GM19239 (cell line): ENCODE measurements around the gene COQ7.

ENCODE experiments used
- DNase-seq: peaks from one replicate; pipeline ENCODE4 v3.0.0; 2011; ENCODE audit warnings: low spot score; ENCODE audit not compliant: insufficient read length
- FAIRE-seq: peaks from 2 replicates; lab custom pipeline; 2011; peaks lifted over from hg19 to GRCh38; lab: Jason Lieb, UNC

COQ7 gene

GRCh38 chr16:19085679-19086200 is 18.3 kb downstream of the COQ7 start:
- DNase-seq: no peak
- no peak for FAIRE-seq

DNA sequence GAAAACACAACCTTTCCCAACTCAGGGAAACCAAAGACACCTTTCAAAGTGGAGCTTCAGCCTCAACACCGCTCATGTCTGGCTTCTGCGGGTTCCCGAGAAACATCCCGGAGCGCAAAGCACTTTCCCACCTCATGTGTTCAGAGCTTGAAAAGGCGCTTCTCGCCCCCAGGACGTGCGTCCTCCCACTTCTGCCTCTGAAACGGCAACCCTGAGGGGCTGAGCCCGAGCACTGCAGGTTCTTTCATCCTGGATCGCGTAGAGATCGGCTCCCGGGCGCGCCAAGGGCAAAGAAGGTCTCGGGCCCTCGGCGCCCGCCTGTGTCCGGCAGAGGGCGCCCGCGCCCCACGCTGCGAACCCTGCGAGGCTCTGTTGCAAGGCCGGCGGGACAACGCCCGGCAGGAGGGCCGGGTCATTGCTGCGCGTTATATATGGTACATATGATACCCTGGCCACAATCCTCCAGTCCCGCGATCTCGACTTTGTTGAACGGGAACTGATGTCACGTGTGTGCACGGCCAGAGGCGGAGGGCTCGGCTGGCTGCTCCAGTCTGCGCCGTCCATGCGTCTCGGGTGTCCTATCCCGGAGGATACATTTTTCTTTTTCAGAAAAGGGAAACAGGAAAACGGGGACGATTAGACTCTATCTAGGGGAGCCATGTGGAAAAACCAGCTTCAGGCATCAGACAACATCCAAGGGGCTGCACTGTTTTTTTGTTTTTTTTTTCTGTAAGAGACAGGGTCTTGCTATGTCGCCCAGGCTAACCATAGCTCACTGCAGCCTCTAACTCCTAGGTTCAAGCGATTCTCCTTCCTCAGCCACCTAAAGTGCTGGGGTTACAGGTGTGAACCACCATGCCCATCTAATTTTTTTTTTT is 19.1 kb downstream of the COQ7 start:
- peak; percentile 78 for FAIRE-seq
- peak; percentile 74 for DNase-seq

- DNase-seq: no peak
- no peak for FAIRE-seq
Measured at GRCh38 chr16:19088341-19088916, 21.0 kb downstream of the COQ7 start.

DNA sequence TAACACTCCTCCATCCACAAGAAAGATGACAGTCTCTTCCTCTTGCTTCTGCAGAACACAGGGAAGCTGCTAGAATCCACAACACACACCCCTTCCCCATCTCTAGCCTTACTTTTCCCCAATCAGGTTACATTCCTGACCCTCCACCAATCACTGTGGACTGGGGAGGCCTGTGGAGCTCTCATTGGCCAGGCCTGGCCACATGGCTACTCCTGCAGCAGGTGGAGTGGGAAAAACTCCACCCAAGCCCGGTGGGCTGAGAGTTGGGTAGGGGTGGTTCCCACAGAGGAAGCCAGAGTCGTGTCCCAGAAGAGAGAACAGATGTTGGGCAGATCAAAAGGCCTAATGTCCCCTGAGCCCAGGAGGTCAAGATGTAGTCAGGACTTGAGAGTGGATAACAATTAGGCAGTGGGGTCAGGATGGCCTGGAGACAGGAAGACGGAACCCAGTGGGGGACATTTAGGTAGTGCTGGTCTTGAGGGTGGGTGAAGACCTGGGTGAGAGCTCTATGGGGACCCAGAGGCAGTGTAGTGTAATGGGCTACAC is 22.1 kb downstream of the COQ7 start:
- DNase-seq (no peak), FAIRE-seq (no peak)

DNA sequence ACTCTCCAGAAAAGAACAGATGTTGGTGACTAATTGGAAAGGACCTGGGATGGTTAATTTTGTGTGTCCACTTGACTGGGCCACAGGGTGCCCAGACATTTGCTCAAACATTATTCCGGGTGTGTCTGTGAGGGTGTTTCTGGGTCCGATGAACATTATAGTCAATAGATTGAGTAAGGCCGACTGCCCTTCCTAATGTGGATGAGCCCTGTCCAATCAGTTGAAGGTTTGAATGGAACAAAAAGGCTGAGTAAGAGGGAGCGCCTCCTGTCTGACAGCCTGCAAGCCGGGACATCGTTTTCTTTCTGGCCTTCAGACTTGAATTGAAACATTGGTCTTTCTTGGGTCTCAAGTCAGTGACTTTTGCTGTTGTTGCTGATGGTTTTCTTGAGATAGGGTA is 23.5 kb downstream of the COQ7 start:
- FAIRE-seq (no peak), DNase-seq (no peak)

DNA sequence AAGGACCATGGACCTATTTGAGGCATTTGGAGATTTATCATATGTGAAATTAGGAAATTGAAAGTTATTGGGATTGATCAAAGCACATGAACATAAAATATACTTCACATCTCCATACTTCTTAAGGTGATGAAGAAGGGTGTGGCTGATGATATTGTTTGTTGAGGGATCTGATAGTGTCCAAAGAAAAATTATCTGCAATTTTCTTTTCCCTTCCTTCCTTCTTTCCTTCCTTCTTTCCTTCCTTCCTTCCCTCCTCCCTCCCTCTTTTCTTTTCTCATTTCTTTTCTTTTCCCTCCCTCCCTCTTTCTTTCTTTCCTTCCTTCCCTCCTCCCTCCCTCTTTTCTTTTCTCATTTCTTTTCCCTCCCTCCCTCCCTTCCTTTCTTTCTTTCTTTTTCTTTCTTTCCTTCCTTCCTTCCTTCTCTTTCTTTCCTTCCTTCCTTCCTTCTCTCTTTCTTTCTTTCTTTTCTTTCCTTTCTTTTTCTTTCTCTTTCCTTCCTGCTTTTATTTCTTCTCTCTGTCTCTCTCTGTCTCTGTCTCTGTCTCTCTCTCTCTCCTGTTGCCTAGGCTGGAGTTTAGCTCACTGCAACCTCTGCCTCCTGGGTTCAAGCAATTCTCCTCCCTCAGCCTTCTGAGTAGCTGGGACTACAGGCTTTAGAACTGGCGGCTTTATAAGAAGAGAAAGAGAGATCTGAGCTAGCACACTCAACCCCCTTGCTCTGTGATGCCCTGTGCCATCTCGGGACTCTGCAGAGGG is 25.4 kb downstream of the COQ7 start:
- DNase-seq: no peak
- FAIRE-seq: no peak

GRCh38 chr16:19093631-19094541 is 26.5 kb downstream of the COQ7 start:
- no peak for FAIRE-seq
- DNase-seq: no peak

GRCh38 chr16:19094542-19095365 is 27.3 kb downstream of the COQ7 start:
- FAIRE-seq (peak; percentile 81), DNase-seq (no peak)

GRCh38 chr16:19095654-19096053 is 28.2 kb downstream of the COQ7 start:
- DNase-seq: no peak
- FAIRE-seq: peak; percentile 54

DNA sequence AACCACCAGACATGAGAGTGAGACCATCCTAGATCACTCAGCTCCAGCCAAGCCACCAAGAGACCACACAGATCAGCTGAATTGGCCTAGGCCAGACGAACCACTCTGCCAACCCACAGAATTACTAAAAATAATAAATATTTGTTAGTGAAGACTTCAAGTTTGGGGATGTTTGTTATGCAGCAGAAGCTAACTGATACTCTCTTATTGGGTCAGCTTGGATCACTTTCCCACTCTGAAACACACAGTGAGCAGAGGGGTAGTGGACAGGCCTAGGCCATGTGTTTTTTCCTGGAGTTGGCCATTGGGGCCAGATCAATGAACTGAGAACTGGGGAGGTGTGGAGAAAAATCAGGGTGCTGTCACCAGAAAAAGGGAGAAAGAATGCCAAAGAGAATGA is 30.8 kb downstream of the COQ7 start:
- no peak for FAIRE-seq
- DNase-seq: no peak

- DNase-seq: no peak
- no peak for FAIRE-seq
Measured at GRCh38 chr16:19102187-19102872, 34.9 kb downstream of the COQ7 start.

GRCh38 chr16:19104607-19105006 is 37.2 kb downstream of the COQ7 start:
- no peak for DNase-seq
- FAIRE-seq: no peak

DNA sequence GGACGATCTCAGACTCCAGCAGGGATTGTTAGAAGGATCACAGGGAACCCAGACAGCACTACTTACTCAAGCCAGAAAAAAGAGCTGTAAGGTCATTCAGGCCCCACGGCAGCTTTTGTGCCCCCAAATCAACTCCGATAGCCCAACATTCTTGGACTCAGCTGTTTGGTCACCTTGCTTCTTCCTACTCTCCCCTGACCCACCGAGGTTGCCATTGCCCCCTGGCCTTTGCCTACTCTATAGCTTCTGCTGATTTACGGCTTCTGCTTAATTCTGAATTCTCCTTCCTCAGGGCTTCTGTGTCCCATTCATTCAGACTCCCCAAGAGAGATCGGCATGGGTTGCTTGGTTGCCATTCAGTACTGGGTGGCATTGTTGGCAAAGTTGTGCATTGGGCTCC is 37.7 kb downstream of the COQ7 start:
- FAIRE-seq (no peak), DNase-seq (no peak)

DNA sequence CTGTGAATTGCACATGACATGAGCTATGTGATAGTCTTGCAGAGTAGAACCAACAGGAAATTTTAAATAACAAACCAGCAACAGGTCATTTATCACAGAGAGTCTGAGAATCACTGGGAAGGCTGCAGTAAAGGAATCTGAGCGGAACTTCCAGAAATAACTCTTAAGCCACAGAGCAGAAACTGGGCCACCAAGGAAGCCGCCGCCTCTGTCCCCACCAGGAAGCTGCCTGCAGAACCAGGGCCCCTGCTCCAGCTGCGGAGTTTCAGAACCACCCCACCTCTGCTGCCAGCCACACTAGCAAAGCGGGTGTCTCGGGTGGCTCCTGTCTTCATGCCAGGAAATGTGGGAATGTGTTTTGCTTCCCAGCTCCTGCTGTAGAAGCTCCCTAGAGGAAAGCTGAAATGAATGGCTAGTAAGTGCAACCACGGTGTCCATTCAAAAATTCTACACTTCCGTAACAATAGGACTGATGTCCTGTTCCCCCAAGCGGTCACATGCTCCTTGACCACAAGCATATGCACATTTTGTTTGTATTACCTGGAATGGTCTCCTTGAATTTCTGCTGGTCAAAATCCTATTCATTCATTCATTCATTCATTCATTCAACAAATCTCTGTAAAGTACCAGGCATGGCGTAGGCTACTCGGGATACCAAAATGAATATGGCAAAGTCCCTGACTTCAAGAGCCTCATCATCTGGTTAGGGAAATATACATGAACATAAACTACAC is 38.6 kb downstream of the COQ7 start:
- DNase-seq (no peak), FAIRE-seq (no peak)

DNA sequence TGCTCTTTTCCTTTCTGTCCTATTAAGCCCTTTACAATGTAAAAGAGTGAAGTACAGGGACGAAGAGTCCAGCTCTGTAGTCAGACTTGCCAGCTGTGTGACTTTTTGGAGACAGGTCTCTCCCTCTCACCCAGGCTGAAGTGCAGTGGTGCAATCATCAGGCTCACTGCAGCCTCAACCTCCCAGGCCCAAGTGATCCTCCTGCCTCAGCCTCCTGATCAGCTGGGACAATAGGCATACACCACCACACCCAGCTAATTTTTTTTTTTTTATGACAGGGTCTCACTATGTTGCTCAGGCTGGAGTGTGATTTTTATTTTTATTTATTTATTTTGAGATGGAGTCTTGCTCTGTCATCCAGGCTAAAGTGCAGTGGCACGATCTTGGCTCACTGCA is 39.2 kb downstream of the COQ7 start:
- FAIRE-seq (no peak), DNase-seq (no peak)

DNA sequence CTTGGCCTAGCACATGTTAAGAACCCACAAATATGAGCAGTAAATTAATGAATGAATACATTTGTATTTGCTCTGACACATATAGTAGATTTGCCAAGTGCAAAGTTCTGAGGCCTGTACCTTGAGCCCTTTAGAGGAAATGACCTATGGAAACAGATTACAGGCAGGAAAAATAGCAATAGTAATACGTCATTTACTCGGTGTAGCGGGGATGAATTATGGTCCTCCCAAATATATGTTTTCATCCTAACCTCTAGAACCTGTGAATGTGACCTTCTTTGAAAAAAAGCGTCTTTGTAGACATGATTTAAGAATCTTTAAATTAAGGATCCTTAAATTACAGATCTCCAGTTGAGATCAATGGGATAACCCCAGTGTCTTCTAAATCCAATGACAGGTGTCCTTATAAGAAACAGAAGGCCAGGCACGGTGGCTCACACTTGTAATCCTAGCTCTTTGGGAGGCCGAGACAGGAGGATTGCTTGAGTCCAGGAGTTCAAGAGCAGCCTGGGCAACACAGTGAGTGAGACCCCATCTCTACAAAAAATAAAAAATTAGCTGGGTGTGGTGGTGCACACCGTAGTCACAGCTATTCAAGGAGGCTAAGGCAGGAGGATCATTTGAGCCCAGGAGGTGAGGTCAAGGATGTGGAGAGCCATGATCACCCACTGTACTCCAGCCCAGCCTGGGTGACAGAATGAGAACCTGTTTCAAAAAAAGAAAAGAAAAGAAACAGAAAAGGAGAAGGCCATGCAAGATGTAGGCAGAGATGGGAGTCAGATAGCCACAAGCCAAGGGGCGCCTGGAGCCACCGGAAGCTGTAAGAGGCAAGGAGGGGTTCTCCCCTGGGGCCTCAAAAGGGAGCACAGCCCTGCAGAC is 41.2 kb downstream of the COQ7 start:
- DNase-seq (no peak), FAIRE-seq (no peak)

- FAIRE-seq (no peak), DNase-seq (no peak)
Measured at GRCh38 chr16:19109288-19109664, 41.9 kb downstream of the COQ7 start.
